ENCODE data around the gene INPP5D.

- TF ChIP-seq, protein P1, sequence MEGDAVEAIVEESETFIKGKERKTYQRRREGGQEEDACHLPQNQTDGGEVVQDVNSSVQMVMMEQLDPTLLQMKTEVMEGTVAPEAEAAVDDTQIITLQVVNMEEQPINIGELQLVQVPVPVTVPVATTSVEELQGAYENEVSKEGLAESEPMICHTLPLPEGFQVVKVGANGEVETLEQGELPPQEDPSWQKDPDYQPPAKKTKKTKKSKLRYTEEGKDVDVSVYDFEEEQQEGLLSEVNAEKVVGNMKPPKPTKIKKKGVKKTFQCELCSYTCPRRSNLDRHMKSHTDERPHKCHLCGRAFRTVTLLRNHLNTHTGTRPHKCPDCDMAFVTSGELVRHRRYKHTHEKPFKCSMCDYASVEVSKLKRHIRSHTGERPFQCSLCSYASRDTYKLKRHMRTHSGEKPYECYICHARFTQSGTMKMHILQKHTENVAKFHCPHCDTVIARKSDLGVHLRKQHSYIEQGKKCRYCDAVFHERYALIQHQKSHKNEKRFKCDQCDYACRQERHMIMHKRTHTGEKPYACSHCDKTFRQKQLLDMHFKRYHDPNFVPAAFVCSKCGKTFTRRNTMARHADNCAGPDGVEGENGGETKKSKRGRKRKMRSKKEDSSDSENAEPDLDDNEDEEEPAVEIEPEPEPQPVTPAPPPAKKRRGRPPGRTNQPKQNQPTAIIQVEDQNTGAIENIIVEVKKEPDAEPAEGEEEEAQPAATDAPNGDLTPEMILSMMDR (IDR thresholded peaks at IDR 0.05): no peak
- no peak for TF ChIP-seq POLR2A (IDR thresholded peaks at IDR 0.05)
Measured at GRCh38 chr2:233247744-233248143, 187.6 kb downstream of the INPP5D start.

All from testis (tissue), 2 donors.